Activated CD8-positive, alpha-beta memory T cell treated with anti-CD3 and anti-CD28 coated beads for 4 hours (primary cell): Measurements from ENCODE around the gene BCL10.

ENCODE experiments used
- DNase-seq, 2 donors: peaks; one replicate each; pipeline ENCODE4 v3.0.0-alpha.2; 2020; ENCODE audit warnings: low read depth in 2 of 2

BCL10 gene

DNA sequence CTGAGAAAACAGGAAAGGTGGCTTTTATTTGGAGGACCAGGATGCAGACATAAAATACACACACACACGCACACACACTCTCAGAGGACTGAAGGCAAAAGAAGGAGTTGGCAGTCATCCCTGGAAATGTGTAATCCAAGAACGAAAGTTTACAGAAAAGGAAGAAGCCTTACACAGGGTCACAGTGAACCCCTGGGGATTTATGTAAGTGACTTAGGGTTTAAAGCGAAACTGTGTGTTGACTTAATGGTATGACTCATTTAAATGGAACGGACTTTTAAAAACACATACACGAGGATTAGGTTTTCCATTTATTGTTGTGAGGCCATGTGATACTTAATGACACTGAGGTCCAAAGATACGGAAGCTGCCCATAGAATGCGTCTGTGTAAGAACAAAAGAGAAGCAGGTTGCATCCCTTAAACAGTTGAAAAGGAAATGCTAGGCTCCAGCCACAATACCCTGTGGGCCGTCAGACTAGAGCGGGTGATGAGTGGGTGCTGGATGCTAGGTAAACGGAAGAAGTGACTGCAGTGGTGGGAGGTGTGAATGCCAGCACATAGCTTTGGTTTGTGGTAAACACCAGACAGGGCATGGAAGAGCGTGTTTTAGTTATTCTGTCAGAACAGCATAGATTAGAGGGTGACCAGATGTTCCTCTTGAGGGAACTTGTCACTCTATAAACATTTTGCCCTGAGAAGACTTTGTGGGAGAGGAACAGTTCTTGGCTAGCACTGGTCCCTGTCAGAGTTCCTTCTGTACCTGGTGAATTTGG is 21.6 kb upstream of the BCL10 start:
- peak; percentile 65 to 66 for DNase-seq

DNA sequence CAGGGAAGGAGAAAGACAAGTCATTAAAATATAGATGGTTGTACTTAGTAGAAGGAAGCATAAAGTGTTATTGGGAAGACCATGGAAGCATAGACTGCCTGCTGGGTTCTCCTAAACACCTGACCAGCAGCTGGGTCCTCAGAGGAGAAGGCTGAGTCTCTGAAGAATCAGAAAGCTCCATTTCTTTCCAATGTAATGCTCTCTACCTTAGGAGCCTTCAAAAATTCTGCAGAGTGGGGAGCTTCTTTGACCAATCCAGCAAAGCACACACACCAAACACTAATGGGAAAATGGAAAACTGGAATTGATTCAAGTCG is 21.1 kb upstream of the BCL10 start:
- DNase-seq = no peak

DNA sequence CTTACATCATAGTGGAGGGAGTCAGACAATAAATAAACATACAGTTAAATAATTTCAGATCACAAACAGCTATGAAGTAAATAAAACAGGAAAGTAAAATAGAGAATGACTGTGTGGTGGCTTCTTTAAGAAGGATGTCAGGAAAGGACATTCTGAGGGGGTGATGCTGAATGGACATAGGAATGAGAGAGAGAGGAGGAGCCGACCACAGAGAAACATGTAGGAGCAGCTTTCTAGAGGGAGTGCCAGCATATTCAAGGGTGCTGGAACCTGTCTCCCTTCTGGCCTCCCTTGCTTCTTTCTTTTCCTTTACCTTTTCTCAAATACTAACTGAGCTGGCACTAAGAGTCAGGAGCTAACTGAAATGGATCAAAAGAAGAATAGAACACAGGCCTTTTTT is 20.5 kb upstream of the BCL10 start:
- DNase-seq = no peak

DNA sequence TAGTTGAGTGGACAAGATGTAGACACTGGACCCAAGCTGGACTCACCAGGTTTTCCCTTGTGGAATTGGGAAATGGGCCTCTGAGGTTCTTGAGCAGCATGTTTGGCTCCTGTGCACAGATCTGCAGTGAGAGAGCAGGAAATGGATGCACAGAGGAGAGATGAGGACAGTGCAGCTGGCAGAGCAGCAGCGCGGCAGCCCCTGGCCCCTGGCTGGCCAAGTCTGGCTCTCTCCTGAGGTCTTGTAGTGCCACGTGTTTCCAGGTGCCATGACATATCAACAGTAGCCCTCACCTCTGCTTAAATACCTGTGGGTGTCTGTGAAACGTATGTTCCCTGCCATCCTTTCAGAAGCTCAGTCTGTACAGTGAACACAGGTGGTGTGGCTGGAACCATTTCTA is 19.2 kb upstream of the BCL10 start:
- DNase-seq = no peak

DNA sequence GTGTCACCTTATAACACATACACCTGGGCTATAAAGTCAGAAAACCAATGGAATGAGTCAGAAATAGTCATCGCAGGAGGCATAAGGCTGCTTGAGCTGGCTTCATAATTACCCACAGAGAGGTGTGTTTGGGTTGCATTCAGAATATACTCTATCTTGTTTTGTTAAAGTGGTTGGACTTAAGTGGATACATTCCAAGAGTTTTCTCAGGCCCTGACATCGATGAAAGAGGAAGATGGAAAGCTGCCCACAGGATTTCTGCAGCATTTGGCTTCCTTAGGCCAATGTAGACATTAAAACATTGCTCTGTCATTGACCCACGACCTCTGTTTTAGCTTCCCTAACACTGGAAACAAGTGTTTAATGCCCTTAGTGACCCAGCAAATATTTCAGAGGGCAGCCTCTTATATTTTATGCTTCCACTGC is 18.6 kb upstream of the BCL10 start:
- no peak for DNase-seq

DNA sequence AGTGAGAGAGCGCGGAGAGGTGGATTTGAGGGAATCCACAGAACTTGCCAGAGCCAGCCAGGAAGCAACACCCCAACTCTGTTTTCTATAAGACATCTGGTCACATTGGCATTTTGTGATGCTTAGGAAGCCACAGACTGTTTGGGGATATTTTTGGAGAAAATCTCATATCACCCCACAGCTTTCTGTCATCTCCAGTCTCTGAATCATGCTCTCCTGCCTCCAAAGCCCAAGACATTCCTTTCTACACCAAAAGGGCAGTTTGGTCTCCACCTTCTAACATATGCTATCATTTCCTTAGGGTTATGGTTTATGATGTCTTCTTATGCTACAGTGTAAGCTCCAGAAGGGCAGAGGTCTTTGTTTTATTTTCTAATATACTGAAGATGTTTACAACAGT is 14.4 kb upstream of the BCL10 start:
- DNase-seq = no peak

DNA sequence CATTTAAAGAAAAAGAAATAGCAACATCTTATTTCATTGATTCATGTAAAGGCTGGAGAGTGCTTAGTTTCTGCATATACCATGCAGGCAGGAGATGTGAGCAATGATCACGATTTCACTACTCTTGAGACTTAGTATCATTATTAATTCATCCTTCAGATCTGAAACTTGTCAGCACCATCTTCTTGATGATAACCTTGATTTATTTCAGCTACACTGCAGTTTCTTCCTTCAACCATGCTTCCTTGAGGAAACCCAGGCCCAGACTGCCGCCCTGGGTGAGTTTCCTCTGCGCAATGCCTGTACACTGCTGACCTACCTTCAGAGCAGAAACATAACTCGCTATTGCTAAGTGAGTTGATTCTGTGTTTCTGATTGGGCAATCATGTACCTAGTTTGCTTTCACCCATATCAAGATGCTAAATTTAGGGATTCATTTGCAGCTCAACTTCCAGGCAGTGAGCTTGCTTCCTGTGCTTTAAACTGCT is 13.5 kb upstream of the BCL10 start:
- DNase-seq = no peak

DNA sequence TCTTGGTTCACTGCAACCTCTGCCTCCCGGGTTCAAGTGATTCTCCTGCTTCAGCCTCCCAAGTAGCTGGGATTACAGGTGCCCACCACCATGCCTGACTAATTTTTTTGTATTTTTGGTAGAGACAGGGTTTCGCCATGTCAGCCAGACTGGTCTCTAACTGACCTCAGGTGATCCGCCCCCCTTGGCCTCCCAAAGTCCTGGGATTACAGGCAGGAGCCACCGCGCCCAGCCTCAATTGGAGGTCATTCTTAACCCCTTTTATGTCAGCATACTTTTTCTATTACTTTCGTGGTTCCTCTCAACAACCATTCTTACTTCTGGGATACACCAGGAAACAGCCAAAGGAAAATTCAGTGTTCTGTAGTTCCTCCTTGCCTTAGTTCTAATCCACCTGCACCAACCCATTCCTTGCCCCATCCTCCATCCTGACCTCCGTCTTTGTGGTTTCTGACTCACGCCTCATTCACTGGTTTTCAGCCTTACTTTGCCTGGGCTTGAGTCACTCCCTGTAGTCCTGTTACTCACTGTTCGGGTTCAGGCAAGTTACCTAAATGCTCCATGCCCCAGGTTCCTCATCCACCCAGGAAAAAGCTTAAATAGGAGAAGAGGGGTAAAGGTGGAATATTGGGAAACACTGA is 12.9 kb upstream of the BCL10 start:
- DNase-seq = no peak

DNA sequence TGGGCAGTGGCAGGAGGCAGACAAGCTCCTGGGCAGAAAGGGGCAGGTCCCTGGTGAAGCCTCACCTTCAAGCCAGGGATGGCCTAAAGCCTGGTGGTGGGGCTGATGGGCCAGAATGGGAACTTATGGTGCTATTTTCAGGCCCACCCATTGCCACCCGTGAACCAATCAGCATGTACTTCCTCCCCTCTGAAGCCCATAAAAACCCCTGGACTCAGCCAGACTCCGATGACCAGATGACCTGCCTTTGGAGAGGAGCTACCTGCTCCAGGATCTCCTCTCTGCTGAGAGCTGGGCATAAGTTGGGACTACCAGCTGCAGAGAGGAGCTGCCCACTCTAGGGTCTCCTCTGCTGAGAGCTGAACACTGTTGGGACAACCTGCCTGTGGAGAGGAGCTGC is 7.8 kb upstream of the BCL10 start:
- no peak for DNase-seq

DNA sequence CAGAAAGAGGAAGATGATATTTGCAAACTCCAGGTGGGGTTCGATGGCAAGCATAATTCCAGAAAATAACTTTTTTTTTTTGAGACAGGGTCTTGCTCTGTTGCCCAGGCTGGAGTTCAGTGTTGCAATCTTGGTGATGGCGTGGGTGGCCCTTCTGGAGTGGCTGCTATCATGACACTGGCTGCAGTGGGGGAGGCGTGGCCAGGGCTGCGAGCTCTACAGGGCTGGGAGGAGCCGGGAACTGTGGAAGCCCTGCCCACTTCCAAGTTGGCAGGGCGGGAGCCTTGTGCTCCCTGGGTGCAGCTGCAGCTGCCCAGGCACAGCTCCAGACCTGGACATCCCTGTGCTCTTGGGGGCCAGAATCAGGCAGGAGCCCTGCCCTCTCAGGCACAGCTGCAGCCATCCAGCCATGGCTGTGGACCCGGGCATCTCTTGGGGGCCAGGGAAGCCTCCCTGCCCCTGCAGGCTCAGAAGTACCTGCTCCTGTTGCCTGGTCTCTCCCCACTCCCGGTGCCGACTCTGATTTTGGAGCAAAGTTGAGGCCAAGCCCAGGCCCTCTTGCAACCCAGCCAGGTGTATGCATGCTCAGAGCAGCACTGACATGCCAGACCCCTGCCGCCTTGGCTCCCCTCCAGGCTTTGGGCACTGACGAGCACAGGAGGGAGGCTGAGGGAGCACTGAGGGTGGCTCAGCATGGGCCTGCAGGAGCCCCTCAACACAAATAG is 7.2 kb upstream of the BCL10 start:
- DNase-seq = no peak

DNA sequence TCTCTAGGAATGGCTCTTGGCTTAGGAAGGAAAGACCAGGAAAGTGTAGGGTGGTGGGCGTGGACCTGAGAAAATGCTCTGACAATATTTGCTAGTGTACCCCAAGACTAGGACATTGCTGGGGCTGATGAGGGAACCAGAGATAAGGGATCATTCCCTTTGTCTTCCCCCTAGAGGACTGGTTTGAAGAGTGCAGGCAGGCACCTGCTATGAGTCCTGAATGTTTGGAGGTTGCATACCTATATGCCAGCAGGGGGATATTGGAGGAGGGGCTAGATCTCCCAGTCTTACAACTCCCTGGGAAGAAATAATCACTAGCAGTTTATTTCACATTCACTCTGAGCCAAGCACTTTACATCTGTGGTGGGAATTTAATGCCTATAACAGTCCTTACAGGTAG is 6.0 kb upstream of the BCL10 start:
- no peak for DNase-seq

DNA sequence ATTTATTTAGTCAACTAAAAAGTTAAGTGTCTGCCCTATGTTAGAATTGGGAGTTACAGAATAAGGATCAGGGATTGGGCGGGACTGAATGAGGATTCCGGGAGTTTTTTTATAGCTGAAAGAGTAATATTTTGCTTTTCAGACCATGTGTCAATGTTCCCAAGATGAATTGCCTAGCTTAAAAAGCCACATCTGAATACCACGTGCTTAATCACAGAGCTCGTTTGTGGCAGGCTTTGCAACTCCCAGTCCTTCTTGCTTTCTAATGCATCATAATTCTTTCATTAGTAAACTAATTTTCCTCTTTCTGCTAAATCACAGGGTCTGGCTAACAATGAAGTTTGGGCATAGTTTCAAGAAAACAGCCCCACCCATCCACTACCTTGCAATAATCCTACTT is 4.2 kb upstream of the BCL10 start:
- DNase-seq = no peak

DNA sequence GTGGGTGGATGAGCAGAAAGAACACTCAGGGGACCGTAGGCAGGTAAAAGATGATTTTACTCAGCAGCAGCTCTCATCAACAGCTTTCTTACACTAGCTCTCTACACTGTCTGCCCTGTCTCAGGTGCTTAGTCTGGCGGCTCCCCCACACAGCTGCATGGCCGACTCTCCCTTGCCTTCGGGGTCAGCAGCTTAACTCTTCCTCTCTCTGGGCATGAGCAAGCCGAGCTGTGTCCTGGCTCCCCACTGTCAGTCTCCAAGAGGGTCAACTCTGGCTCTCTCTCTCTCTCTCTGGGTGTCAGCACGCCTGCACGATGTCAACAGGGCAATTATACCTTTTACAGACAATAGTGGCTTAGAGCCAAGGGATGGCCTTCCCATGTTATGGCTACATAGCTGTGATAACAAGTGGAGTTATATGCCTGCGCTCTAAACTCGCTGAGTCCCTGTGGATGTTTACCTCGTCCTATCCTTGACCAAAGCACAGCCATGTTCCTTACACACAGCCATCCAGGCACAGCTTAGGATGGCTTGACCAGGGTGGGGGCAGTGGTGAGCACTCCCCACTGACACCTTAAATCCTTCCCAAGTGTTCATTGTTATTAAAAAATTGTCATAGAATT is 3.1 kb upstream of the BCL10 start:
- no peak for DNase-seq

DNA sequence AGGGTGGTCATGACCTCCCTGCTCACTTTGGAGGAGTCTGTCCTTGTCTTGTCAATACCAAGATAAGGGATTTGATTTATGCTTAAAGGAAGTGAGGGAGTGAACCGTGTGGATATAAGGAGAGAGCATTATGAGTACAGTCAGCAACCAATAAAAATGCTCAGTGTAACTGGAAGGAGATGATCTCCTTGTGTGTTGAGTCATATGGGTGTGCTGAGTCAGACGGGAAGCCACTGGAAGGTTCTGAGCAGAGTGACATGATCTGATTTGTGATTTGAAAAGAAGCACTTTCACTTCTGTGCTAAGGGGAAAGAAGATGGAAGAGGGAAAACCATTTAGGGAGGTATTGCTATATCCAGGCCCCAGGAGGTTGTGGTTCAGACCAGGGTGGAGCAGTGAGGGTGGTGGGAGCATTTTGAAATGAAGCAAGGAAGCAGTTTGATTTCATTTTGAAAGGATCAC is 2.5 kb upstream of the BCL10 start:
- peak; percentile 23 to 50 for DNase-seq

DNA sequence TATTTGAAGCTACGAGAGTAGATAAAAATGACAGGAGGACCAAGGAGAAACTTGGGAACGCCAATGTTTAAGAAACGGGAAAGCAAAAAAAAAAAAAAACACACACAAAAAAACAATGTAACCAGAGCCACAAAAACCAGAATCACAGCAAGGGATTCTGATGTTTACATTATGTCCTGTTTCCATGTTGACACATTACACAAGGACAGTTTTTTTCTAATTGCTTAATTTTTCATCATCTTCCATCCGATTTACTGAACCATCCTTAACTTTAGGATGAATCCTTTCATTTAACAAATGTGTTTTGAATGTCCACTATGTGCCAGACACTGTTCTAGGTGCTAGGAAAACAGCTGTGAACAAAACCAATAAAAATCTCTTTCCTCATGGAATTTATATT is 1.4 kb upstream of the BCL10 start:
- DNase-seq = no peak

DNA sequence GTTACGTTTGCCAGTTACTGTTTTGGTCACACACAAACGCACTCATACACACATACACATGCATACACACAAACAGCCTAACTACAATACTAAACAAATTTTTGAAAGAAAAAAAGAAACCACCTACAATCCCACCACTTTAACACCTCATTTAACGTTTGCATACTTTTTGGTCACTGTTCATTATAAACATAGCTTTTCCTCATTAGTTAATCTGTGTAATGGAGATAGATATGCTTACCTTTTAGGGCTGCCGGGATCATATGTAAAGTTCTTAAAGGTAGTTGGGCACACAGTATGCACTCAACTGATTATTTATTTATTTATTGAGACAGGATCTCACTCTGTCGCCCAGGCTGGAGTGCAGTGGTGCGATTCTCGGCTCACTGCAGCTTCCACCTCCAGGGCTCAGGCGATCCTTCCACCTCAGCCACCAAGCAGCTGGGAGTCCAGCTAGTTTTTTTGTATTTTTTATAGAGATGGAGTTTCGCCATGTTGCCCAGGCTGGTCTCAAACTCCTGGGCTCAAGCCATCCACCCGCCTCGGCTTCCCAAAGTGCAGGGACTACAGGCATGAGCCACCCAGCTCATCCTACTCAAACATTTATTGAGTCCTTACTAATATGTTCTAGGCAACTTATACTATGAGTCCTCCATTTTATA is 677 bp upstream of the BCL10 start:
- DNase-seq = no peak

DNA sequence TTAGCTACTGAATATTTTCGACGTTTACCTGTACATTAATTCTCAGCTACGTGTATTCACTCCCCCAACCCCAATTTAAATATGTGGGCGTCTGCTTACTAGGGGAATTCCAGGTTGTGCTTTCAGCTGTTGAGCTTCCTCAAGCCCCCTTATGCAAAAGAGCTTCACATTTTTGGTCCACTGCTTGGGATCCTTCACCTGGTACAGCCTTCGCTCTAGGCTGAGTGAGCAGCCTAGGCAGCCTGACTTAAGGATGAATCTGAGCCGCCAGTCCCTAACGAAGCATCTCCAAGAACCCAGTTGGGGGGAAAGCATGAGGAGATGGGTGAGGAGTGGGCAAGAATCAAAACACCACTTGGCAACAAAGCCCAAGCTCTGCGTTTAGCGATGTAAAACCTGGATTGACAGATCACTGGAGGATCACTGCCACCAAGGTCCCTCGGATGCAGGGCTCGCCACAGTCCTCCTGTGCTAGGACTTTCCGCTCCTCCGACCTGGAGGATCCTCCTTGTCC is 674 bp downstream of the BCL10 start:
- DNase-seq = no peak

DNA sequence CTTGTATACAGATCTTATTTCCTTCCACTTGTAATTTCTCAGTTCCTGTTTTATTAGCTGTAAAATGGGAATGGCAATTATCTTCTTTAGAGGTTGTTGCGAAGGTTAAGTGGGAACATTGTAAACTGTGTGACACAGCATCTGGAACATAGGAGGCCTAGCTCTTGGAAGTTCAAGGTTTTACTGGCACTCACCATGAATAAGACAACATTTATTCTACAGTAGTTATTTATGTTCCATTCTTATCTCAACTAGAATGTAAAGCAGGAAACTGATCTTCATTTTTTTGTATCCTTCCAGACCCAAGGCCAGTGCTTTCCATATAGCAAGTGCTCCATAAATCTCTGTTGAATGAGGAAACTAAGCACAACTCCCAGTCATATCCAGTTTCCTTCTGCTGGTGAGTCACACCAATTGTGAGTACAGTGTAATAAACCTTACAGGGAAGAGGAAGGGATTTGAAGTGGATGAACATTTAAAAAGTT is 1.4 kb downstream of the BCL10 start:
- DNase-seq = no peak

DNA sequence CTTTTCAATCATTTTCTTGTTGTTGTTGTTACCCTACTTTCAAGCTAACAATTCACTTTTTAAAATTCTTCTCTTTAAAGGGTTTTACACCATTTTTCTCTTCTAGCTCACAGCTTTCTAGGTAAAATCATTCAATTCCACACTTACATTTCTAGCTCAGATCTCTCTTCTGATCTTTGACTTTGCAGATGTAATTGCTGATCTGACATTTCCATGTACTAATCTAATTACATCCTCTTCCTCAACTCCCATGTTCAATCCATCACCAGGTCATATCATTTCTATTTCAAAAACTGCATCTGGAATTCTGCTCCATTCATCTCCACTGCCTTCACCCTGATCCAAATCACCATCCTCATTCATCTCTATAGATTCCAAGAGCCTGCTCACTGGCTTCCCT is 3.0 kb downstream of the BCL10 start:
- no peak for DNase-seq

DNA sequence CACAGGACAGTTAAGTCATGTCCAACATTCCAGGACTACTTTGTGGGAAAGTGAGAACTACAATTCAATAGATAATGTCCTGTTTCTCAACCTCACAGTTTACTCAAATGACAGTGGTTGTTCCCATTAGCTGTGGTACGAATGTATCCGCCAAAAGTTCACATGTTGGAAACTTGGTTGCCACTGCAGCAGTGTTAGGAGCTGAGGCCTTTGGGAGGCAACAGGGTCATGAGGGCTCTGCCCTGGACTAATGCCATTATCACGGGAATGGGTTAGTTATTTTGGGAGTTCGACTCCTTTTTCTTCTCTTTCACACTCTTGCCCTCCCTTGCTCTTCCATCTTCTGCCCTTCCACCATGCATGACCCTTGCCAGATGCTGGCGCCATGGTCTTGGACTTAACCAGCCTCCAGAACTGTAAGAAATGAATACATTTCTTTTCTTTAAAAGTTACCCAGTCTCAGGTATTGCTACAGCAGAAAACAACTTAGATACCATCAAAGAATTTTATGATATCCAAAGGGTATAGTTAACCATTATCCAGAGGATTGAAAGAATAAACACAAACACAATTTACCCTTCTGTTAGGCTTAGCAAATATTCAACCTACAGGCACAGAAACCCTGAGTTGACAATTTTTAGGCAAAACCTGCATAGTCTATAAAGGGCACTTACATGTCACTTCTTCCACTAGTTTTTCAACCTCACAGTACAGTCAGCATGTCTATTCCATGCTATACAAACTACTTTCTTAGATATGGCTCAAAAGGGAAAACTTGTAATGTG is 7.4 kb downstream of the BCL10 start:
- no peak for DNase-seq

DNA sequence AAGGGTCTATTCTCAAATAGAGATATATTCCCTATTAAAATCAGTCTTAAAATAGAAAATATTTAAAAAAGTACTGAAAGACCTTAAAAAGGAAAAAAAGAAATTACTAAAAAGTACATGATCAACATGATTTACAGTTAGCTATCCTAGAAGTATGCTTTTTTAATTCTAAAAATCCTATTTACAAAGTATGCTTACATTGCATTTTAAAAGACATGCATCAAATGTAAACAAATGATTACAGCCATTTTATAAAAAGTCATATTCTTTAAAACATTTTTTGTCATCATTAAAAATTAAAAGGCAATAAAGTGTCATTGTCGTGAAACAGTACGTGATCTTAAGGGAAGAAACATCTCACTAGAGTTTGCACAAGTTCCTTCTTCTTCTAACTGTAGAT is 9.1 kb downstream of the BCL10 start:
- DNase-seq = no peak
